HEK293T (cell line): ENCODE data around the gene RHBDL3.

Experiments
- BHLHE40 ChIP-seq: fragments of 450-650 bp; IDR thresholded peaks from 2 replicates; pipeline ENCODE4 v1.6.1; 2016; ENCODE audit warnings: mild to moderate bottlenecking, moderate library complexity, borderline replicate concordance
- L3MBTL2 ChIP-seq: fragments of 450-650 bp; conservative IDR thresholded peaks from 2 replicates; pipeline ENCODE4 v1.6.1; 2016; ENCODE audit warnings: mild to moderate bottlenecking
- SP1 ChIP-seq: fragments of 450-650 bp; IDR thresholded peaks from 2 replicates; pipeline ENCODE4 v1.6.1; 2017

GRCh38 chr17:32323046-32323445 is 57.4 kb downstream of the RHBDL3 start:
- TF ChIP-seq SP1 (no peak), BHLHE40 (no peak), L3MBTL2 (no peak)
